ENCODE data around the gene VDAC2. TPM values are rescaled to one million over a fixed set of nuclear protein-coding genes. Genes with fewer than 3 reads are reported as not detected.

VDAC2 gene
- total RNA-seq, 1 experiment from 2014 or later, result 284 TPM

DNA sequence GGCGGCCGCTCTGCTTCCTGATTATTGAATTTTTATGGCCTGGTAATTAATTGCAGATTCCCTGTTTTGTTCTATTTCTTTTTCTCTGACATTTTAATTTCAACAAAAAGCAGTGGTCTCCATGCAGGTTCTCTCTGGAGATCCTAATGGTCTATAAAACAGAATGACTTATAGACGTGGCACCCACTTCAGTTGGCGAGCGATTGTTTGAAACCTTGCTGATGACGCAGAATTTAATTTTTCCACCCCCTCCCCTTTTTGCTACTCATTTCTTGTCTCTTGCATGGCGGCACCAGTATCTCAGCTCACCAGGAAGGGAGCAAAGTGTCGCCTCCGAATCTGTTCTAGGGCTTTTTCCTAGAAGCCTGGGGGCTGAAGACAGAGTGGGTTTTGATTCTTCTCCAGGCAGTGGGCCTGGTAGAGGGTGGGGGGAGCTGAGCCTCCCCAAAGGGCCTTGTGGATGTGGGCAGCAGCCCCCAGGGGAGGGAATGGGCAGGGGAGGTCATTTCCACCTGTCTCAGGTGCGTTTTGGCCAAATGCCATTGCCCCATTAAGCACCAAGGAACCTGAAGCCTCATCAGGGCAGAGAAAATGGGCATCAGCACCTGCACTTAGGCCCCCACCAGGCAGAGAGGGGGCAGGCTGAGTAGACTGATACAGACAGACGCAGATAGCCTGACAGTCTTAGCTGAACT lies 28.6 kb downstream of the VDAC2 start:
- H3K4me3 Mint-ChIP-seq, result no peak overlapping the region
- ChIA-PET CTCF (interaction anchor here (1.1 to 2.4 kb wide), 3 partner anchors 52 to 220 kb away, joined by 3 to 15 read pairs (median 3); no protein-coding TSS in a partner anchor), POLR2A (no interaction called here)
- H3K4me1 Mint-ChIP-seq, result peaks cover 2% of the 10 kb centered on the region
- DNase-seq (ENCODE audit: low spot score) (no peak), ATAC-seq (no peak)
- no peaks in the 10 kb centered on the region for H3K36me3 Mint-ChIP-seq
- H3K27ac Mint-ChIP-seq, result no peak overlapping the region
- TF ChIP-seq FOXP1 (CRISPR knock-in tag; IDR thresholded peaks at IDR 0.05; ENCODE audit: borderline replicate concordance), result no peak
- TF ChIP-seq MXD4 (CRISPR knock-in tag; IDR thresholded peaks at IDR 0.05; ENCODE audit: borderline replicate concordance), result no peak
- TF ChIP-seq ETV6 (CRISPR knock-in tag; IDR thresholded peaks at IDR 0.05), result no peak
- TF ChIP-seq RORB (CRISPR knock-in tag; IDR thresholded peaks at IDR 0.05), result no peak
- TF ChIP-seq, protein P1, sequence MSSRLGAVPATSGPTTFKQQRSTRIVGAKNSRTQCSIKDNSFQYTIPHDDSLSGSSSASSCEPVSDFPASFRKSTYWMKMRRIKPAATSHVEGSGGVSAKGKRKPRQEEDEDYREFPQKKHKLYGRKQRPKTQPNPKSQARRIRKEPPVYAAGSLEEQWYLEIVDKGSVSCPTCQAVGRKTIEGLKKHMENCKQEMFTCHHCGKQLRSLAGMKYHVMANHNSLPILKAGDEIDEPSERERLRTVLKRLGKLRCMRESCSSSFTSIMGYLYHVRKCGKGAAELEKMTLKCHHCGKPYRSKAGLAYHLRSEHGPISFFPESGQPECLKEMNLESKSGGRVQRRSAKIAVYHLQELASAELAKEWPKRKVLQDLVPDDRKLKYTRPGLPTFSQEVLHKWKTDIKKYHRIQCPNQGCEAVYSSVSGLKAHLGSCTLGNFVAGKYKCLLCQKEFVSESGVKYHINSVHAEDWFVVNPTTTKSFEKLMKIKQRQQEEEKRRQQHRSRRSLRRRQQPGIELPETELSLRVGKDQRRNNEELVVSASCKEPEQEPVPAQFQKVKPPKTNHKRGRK (CRISPR knock-in tag; IDR thresholded peaks at IDR 0.05; ENCODE audit: borderline replicate concordance), result no peak
- no peak for TF ChIP-seq SMAD4 (CRISPR knock-in tag; IDR thresholded peaks at IDR 0.05)
- no peak for TF ChIP-seq ZNF219 (CRISPR knock-in tag; IDR thresholded peaks at IDR 0.05; ENCODE audit: borderline replicate concordance)
- TF ChIP-seq, protein P2, sequence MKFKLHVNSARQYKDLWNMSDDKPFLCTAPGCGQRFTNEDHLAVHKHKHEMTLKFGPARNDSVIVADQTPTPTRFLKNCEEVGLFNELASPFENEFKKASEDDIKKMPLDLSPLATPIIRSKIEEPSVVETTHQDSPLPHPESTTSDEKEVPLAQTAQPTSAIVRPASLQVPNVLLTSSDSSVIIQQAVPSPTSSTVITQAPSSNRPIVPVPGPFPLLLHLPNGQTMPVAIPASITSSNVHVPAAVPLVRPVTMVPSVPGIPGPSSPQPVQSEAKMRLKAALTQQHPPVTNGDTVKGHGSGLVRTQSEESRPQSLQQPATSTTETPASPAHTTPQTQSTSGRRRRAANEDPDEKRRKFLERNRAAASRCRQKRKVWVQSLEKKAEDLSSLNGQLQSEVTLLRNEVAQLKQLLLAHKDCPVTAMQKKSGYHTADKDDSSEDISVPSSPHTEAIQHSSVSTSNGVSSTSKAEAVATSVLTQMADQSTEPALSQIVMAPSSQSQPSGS (CRISPR knock-in tag; IDR thresholded peaks at IDR 0.05; ENCODE audit: borderline replicate concordance, low read depth), result no peak
- no peak for TF ChIP-seq ZNF423 (CRISPR knock-in tag; IDR thresholded peaks at IDR 0.05)
- TF ChIP-seq EMX1 (CRISPR knock-in tag; IDR thresholded peaks at IDR 0.05), result no peak
- TF ChIP-seq CREB1 (CRISPR knock-in tag; IDR thresholded peaks at IDR 0.05), result no peak
- TF ChIP-seq, protein P3, sequence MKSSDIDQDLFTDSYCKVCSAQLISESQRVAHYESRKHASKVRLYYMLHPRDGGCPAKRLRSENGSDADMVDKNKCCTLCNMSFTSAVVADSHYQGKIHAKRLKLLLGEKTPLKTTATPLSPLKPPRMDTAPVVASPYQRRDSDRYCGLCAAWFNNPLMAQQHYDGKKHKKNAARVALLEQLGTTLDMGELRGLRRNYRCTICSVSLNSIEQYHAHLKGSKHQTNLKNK (CRISPR knock-in tag; IDR thresholded peaks at IDR 0.05), result no peak
- TF ChIP-seq FOXJ3 (CRISPR knock-in tag; IDR thresholded peaks at IDR 0.05; ENCODE audit: borderline replicate concordance), result no peak
- no peaks in the 10 kb centered on the region; the same call in 1 of the 2 replicates for H3K27me3 Mint-ChIP-seq (ENCODE audit: low read depth)
- no peaks in the 10 kb centered on the region for H3K9me3 Mint-ChIP-seq

DNA sequence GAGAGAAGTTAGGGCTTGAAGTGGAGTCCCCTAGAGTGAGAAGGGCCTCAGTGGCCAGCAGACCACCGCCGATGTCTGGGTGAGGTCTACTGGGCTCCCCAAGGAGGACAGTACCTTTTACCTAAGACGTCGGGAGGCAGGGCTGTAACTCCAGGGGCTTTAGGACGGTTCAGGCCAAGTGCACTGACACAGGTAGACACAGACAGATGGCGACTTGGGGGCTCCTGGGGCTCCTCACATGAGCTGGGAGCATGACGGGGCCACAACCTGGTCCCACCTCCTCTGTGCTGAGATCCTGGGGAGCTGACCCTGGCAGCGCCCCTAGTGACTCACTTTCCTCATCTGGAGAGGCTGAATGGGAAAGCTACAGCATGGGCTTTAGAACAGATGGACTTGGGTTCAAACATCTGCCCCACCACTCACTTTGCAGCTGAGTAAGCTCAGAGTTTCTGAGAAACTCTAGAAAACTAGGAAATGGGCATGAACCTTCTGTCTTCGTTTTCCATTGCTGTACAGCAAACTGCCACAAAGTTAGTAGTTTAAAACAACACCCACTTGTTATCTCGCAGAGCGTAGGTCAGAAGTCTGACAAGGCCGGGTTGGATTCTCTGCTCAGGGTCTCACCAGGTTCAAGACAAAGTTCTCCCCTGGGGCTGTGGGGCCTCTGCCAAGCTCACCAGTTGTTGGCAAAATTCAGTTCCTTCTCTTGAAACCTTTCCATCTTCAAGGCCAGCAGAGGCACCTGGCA lies 29.9 kb downstream of the VDAC2 start:
- ChIA-PET POLR2A (interaction anchor here (1.1 kb wide), 1 partner anchor 52 kb away, joined by 3 read pairs; no protein-coding TSS in a partner anchor), CTCF (interaction anchor here (1.1 kb wide), 1 partner anchor 102 kb away, joined by 3 read pairs; no protein-coding TSS in a partner anchor)
- ATAC-seq (no peak), DNase-seq (ENCODE audit: low spot score) (no peak)
- no peak for TF ChIP-seq FOXP1 (CRISPR knock-in tag; IDR thresholded peaks at IDR 0.05; ENCODE audit: borderline replicate concordance)
- TF ChIP-seq ZNF263 (CRISPR knock-in tag; IDR thresholded peaks at IDR 0.05; ENCODE audit: low read depth), result no peak
- no peak for TF ChIP-seq OVOL2 (CRISPR knock-in tag; IDR thresholded peaks at IDR 0.05; ENCODE audit: borderline replicate concordance)
- TF ChIP-seq CREB1 (CRISPR knock-in tag; IDR thresholded peaks at IDR 0.05), result no peak
- Mint-ChIP-seq H3K4me3 (no peak overlapping the region), H3K4me1 (peaks cover 7% of the 10 kb centered on the region), H3K9me3 (no peaks in the 10 kb centered on the region), H3K36me3 (no peaks in the 10 kb centered on the region), H3K27ac (no peak overlapping the region), H3K27me3 (ENCODE audit: low read depth) (no peaks in the 10 kb centered on the region; the same call in 1 of the 2 replicates)

DNA sequence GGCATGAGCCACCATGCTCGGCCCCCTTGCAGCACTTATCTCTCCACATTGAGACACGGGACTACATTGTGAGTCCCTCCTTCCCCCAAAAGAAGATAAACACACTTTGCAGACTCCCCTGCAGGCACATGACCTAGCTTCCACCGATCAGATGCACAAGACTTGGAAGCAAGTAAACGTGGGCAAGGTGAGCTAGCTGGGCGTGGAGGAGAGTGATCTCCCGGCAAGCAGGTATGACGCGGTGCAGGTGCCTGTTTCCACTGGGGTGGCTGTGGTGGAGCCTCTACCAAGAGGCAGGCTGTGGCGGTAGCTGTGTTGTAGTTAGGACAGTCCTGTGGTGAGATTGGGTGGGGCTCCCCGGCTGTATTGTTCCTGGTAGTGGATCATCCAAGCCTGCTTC lies 32.8 kb downstream of the VDAC2 start:
- no peak for ATAC-seq
- no peak for DNase-seq (ENCODE audit: low spot score)
- Mint-ChIP-seq H3K36me3 (no peaks in the 10 kb centered on the region), H3K27ac (no peak overlapping the region), H3K4me1 (peaks cover 14% of the 10 kb centered on the region), H3K4me3 (no peak overlapping the region), H3K9me3 (no peaks in the 10 kb centered on the region), H3K27me3 (ENCODE audit: low read depth) (no peaks in the 10 kb centered on the region)
- ChIA-PET CTCF (no interaction called here), POLR2A (no interaction called here)
- TF ChIP-seq CREB1 (CRISPR knock-in tag; IDR thresholded peaks at IDR 0.05), result no peak
